ENCODE results near the gene ADAM12. TPM values are rescaled to one million over a fixed set of nuclear protein-coding genes. Genes with fewer than 3 reads are reported as not detected.
"Not testable (repeated sequence)": the region's sequence is repeated elsewhere in the genome, so short reads cannot be mapped to it uniquely, and the experiment has no call there.

ADAM12 gene
- total RNA-seq, 3 donors from 2014 or later = 0.34 to 0.87 (median 0.51) TPM

GRCh38 chr10:126394948-126395347, 6.7 kb upstream of the ADAM12 start:
- Mint-ChIP-seq H3K4me3 (no peak overlapping the region), H3K4me1 (ENCODE audit: low read depth) (no peaks in the 10 kb centered on the region), H3K9me3 (peaks cover 7% of the 10 kb centered on the region), H3K27me3 (ENCODE audit: low read depth) (peaks cover 2% of the 10 kb centered on the region), H3K36me3 (ENCODE audit: insufficient read depth) (no peaks in the 10 kb centered on the region)
- no peak for DNase-seq
- ATAC-seq = no peak

GRCh38 chr10:126393076-126393475, 4.8 kb upstream of the ADAM12 start:
- DNase-seq = no peak
- no peaks in the 10 kb centered on the region for H3K4me1 Mint-ChIP-seq (ENCODE audit: low read depth)
- H3K9me3 Mint-ChIP-seq = peaks cover 3% of the 10 kb centered on the region
- H3K4me3 Mint-ChIP-seq = no peak overlapping the region
- peaks cover 11% of the 10 kb centered on the region for H3K27me3 Mint-ChIP-seq (ENCODE audit: low read depth)
- ATAC-seq = no peak
- H3K36me3 Mint-ChIP-seq (ENCODE audit: insufficient read depth) = no peaks in the 10 kb centered on the region

GRCh38 chr10:126392469-126392868, 4.2 kb upstream of the ADAM12 start:
- peaks cover 3% of the 10 kb centered on the region for H3K9me3 Mint-ChIP-seq

GRCh38 chr10:126392068-126392467, 3.8 kb upstream of the ADAM12 start:
- ATAC-seq = no peak
- no peak overlapping the region for H3K4me3 Mint-ChIP-seq

More at GRCh38 chr10:126392469-126392868, 4.2 kb upstream of the ADAM12 start:
- Mint-ChIP-seq H3K4me3 (peak overlapping the region; percentile 33), H3K27me3 (ENCODE audit: low read depth) (peaks cover 13% of the 10 kb centered on the region), H3K4me1 (ENCODE audit: low read depth) (no peaks in the 10 kb centered on the region), H3K36me3 (ENCODE audit: insufficient read depth) (no peaks in the 10 kb centered on the region)
- ATAC-seq = no peak
- DNase-seq = no peak

GRCh38 chr10:126391192-126391885, 3.1 kb upstream of the ADAM12 start:
- peaks cover 6% of the 10 kb centered on the region for H3K4me1 Mint-ChIP-seq (ENCODE audit: low read depth)
- H3K36me3 Mint-ChIP-seq (ENCODE audit: insufficient read depth) = no peaks in the 10 kb centered on the region
- DNase-seq (no peak), ATAC-seq (no peak)
- H3K27me3 Mint-ChIP-seq (ENCODE audit: low read depth) = peaks cover 24% of the 10 kb centered on the region
- H3K9me3 Mint-ChIP-seq = peaks cover 3% of the 10 kb centered on the region
- H3K4me3 Mint-ChIP-seq = no peak overlapping the region

More at GRCh38 chr10:126392068-126392467, 3.8 kb upstream of the ADAM12 start:
- peaks cover 17% of the 10 kb centered on the region for H3K27me3 Mint-ChIP-seq (ENCODE audit: low read depth)
- no peak for DNase-seq
- H3K9me3 Mint-ChIP-seq = peaks cover 3% of the 10 kb centered on the region
- H3K4me1 Mint-ChIP-seq (ENCODE audit: low read depth) = peaks cover 2% of the 10 kb centered on the region
- no peaks in the 10 kb centered on the region for H3K36me3 Mint-ChIP-seq (ENCODE audit: insufficient read depth)

GRCh38 chr10:126390324-126390723, 2.0 kb upstream of the ADAM12 start:
- no peak for ATAC-seq

GRCh38 chr10:126387041-126387921, 996 bp downstream of the ADAM12 start:
- Mint-ChIP-seq H3K4me3 (peak overlapping the region; percentile 79), H3K4me1 (ENCODE audit: low read depth) (peaks cover 6% of the 10 kb centered on the region), H3K36me3 (ENCODE audit: insufficient read depth) (no peaks in the 10 kb centered on the region), H3K9me3 (no peaks in the 10 kb centered on the region), H3K27me3 (ENCODE audit: low read depth) (peaks cover 37% of the 10 kb centered on the region)
- DNase-seq = no peak
- ATAC-seq = peak in 1 of 2 donors; percentile 45

More at GRCh38 chr10:126390324-126390723, 2.0 kb upstream of the ADAM12 start:
- Mint-ChIP-seq H3K27me3 (ENCODE audit: low read depth) (peaks cover 33% of the 10 kb centered on the region), H3K36me3 (ENCODE audit: insufficient read depth) (no peaks in the 10 kb centered on the region), H3K9me3 (no peaks in the 10 kb centered on the region), H3K4me1 (ENCODE audit: low read depth) (peaks cover 6% of the 10 kb centered on the region), H3K4me3 (no peak overlapping the region)
- DNase-seq = no peak

- no peaks in the 10 kb centered on the region for H3K36me3 Mint-ChIP-seq (ENCODE audit: insufficient read depth)
- peaks cover 30% of the 10 kb centered on the region for H3K27me3 Mint-ChIP-seq (ENCODE audit: low read depth)
- no peaks in the 10 kb centered on the region for H3K9me3 Mint-ChIP-seq
- no peak for ATAC-seq
- no peak overlapping the region for H3K4me3 Mint-ChIP-seq
- peaks cover 6% of the 10 kb centered on the region for H3K4me1 Mint-ChIP-seq (ENCODE audit: low read depth)
- DNase-seq = no peak
Observed at GRCh38 chr10:126384269-126384873, 3.9 kb downstream of the ADAM12 start.

- no peak overlapping the region for H3K4me3 Mint-ChIP-seq
- peaks cover 3% of the 10 kb centered on the region for H3K9me3 Mint-ChIP-seq
- peaks cover 6% of the 10 kb centered on the region for H3K27me3 Mint-ChIP-seq (ENCODE audit: low read depth)
- DNase-seq = no peak
- no peak for ATAC-seq
- no peaks in the 10 kb centered on the region for H3K4me1 Mint-ChIP-seq (ENCODE audit: low read depth)
- no peaks in the 10 kb centered on the region for H3K36me3 Mint-ChIP-seq (ENCODE audit: insufficient read depth)
Observed at GRCh38 chr10:126380352-126381076, 7.8 kb downstream of the ADAM12 start.

GRCh38 chr10:126379166-126379565, 9.1 kb downstream of the ADAM12 start:
- not testable (repeated sequence) for H3K4me1 Mint-ChIP-seq (ENCODE audit: low read depth); ATAC-seq; H3K27me3 Mint-ChIP-seq (ENCODE audit: low read depth); H3K36me3 Mint-ChIP-seq (ENCODE audit: insufficient read depth); H3K9me3 Mint-ChIP-seq; DNase-seq; H3K4me3 Mint-ChIP-seq

GRCh38 chr10:126376956-126377355, 11.3 kb downstream of the ADAM12 start:
- ATAC-seq (no peak), DNase-seq (no peak)
- no peaks in the 10 kb centered on the region for H3K4me1 Mint-ChIP-seq (ENCODE audit: low read depth)
- peaks cover 2% of the 10 kb centered on the region for H3K36me3 Mint-ChIP-seq (ENCODE audit: insufficient read depth)
- H3K27me3 Mint-ChIP-seq (ENCODE audit: low read depth) = no peaks in the 10 kb centered on the region
- H3K4me3 Mint-ChIP-seq = no peak overlapping the region
- peaks cover 13% of the 10 kb centered on the region for H3K9me3 Mint-ChIP-seq

- Mint-ChIP-seq H3K9me3 (peaks cover 13% of the 10 kb centered on the region), H3K4me1 (ENCODE audit: low read depth) (no peaks in the 10 kb centered on the region), H3K27me3 (ENCODE audit: low read depth) (no peaks in the 10 kb centered on the region), H3K36me3 (ENCODE audit: insufficient read depth) (peaks cover 2% of the 10 kb centered on the region), H3K4me3 (no peak overlapping the region)
- DNase-seq (no peak), ATAC-seq (no peak)
Observed at GRCh38 chr10:126375926-126376554, 12.2 kb downstream of the ADAM12 start.

- DNase-seq (no peak), ATAC-seq (no peak)
- H3K4me1 Mint-ChIP-seq (ENCODE audit: low read depth) = no peaks in the 10 kb centered on the region
- H3K36me3 Mint-ChIP-seq (ENCODE audit: insufficient read depth) = peaks cover 2% of the 10 kb centered on the region
- no peak overlapping the region for H3K4me3 Mint-ChIP-seq
- peaks cover 13% of the 10 kb centered on the region for H3K9me3 Mint-ChIP-seq
- H3K27me3 Mint-ChIP-seq (ENCODE audit: low read depth) = no peaks in the 10 kb centered on the region
Observed at GRCh38 chr10:126375299-126375698, 13.0 kb downstream of the ADAM12 start.

Data from activated T-cell treated with anti-CD3 and anti-CD28 coated beads, Interleukin-2, amount 50 U/mL, for 4 hours (primary cell).